Activated CD4-positive, alpha-beta T cell treated with anti-CD3 and anti-CD28 coated beads, Interleukin-2, amount 50 U/mL, for 1 hour (primary cell): ENCODE measurements around the gene ZFAND4.
"Not testable (repeated sequence)": the region's sequence is repeated elsewhere in the genome, so short reads cannot be mapped to it uniquely, and the experiment has no call there.

Experiments
- DNase-seq: peaks from one replicate; pipeline ENCODE4 v3.0.0-alpha.2; 2020

The ZFAND4 gene

GRCh38 chr10:45640049-45640448 lies 32.5 kb downstream of the ZFAND4 start:
- no peak for DNase-seq

GRCh38 chr10:45627412-45628048 lies 45.0 kb downstream of the ZFAND4 start:
- no peak for DNase-seq

GRCh38 chr10:45625879-45626278 lies 46.7 kb downstream of the ZFAND4 start:
- DNase-seq, result no peak

- no peak for DNase-seq
These were observed 47.8 kb downstream of the ZFAND4 start for GRCh38 chr10:45624724-45625123.

GRCh38 chr10:45614869-45615268 lies 57.7 kb downstream of the ZFAND4 start:
- DNase-seq, result no peak

GRCh38 chr10:45612741-45613140 lies 59.8 kb downstream of the ZFAND4 start:
- DNase-seq, result no peak

- no peak for DNase-seq
These were observed 64.5 kb downstream of the ZFAND4 start for GRCh38 chr10:45608052-45608451.

- DNase-seq, result no peak
These were observed 65.3 kb downstream of the ZFAND4 start for GRCh38 chr10:45607276-45607675.

- DNase-seq, result no peak
These were observed 69.7 kb downstream of the ZFAND4 start for GRCh38 chr10:45602836-45603235.

GRCh38 chr10:45602082-45602730 lies 70.4 kb downstream of the ZFAND4 start:
- no peak for DNase-seq

GRCh38 chr10:45601254-45601930 lies 71.2 kb downstream of the ZFAND4 start:
- DNase-seq, result not testable (repeated sequence)

- DNase-seq, result not testable (repeated sequence)
These were observed 72.0 kb downstream of the ZFAND4 start for GRCh38 chr10:45600337-45601253.

- no peak for DNase-seq
These were observed 72.9 kb downstream of the ZFAND4 start for GRCh38 chr10:45599646-45600045.

GRCh38 chr10:45599021-45599603 lies 73.5 kb downstream of the ZFAND4 start:
- no peak for DNase-seq

GRCh38 chr10:45596526-45596925 lies 76.0 kb downstream of the ZFAND4 start:
- DNase-seq, result no peak

GRCh38 chr10:45594276-45595157 lies 78.1 kb downstream of the ZFAND4 start:
- peak; percentile 85 for DNase-seq

- DNase-seq, result no peak
These were observed 78.7 kb downstream of the ZFAND4 start for GRCh38 chr10:45593938-45594275.

GRCh38 chr10:45592926-45593325 lies 79.6 kb downstream of the ZFAND4 start:
- no peak for DNase-seq

- DNase-seq, result no peak
These were observed 80.1 kb downstream of the ZFAND4 start for GRCh38 chr10:45592432-45592831.

GRCh38 chr10:45591280-45591679 lies 81.3 kb downstream of the ZFAND4 start:
- no peak for DNase-seq

- no peak for DNase-seq
These were observed 82.7 kb downstream of the ZFAND4 start for GRCh38 chr10:45589868-45590267.

GRCh38 chr10:45589009-45589408 lies 83.6 kb downstream of the ZFAND4 start:
- DNase-seq, result no peak
